GM11168 (cell line): Measurements from ENCODE around the gene NCOR2.

Experiments
- in situ Hi-C: fragments of 300-500 bp; cut with MboI; formaldehyde crosslinking; loops from one replicate; pipeline ENCODE4 v1.12.0; 2022; ENCODE audit warnings: low sequenced_read_pairs; ENCODE audit not compliant: unreplicated experiment

Gene NCOR2

GRCh38 chr12:124562018-124562795 is 5.2 kb downstream of the NCOR2 start:
- in situ Hi-C loops, result no loop called here

DNA sequence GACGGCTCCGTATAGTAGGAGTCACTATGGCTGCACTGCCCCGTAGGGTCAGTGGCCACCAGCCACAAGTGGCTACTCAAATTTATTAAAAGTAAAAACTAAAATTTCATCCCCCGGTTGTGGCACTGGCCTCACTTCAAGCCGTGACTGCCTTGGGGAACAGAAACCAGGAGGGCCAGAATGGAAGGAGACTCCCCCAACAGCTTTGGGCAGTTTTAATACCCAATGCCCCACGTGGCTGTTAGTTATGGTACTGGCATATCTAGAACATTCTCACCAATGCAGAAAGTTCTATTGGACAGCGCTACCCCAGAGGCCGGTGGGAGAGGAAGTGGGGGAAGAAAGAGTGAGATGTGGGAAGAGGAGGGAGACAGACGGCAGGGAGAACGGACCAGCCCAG is 6.2 kb downstream of the NCOR2 start:
- in situ Hi-C loops, result no loop called here

DNA sequence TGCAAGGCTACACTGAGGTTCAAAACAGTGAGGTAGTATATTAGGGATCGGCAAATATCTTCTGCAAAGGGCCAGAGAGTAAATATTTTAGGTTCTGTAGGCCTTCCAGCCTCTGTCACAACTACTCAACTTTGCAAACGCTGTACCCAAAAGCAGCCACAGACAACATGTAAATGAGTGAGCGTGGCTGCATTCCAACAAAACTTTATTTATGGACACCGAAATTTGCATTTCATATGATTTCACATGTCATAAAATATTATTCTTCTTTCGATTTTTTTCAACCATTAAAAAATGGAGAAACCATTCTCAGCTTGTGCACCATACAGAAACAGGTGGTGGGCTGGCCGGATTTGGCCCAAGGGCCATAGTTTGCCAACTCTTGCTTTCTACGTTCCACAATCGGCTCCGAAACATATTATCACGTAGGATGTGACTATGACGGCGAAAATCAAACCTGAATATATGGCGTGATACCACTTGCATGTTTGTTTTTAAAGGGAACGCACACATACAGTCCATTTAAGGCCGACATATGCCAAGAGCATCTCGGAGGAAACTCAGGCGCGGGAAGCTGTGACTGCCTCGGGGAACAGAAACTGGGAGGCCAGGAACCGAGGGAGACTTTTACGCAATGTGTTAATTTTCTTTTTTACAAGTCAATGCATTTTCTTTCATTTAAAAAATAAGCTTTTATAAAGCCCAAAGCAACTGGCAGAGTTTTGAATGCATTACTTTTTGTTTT is 7.1 kb downstream of the NCOR2 start:
- in situ Hi-C loops, result no loop called here

GRCh38 chr12:124559182-124560017 is 8.0 kb downstream of the NCOR2 start:
- in situ Hi-C loops, result no loop called here

DNA sequence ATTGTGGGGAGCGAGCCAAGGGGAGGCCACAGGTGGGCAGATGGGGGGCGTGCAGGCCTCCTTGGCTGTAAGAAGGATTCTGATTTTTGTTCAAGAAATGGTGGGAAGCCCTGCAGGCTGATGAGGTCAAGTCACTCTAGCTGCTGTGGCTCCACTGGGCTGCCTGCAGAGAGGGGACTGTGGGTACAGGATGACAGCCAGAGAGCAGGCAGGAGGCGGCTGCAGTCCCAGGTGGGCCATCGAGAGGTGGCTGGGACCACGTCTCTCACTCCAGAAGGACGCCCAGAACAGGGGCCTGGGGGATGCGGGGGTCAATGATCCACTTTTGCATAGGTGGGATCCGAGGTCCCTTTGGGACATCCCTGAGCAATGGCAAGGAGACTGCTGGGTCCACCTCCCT is 9.1 kb downstream of the NCOR2 start:
- in situ Hi-C loops, result no loop called here

DNA sequence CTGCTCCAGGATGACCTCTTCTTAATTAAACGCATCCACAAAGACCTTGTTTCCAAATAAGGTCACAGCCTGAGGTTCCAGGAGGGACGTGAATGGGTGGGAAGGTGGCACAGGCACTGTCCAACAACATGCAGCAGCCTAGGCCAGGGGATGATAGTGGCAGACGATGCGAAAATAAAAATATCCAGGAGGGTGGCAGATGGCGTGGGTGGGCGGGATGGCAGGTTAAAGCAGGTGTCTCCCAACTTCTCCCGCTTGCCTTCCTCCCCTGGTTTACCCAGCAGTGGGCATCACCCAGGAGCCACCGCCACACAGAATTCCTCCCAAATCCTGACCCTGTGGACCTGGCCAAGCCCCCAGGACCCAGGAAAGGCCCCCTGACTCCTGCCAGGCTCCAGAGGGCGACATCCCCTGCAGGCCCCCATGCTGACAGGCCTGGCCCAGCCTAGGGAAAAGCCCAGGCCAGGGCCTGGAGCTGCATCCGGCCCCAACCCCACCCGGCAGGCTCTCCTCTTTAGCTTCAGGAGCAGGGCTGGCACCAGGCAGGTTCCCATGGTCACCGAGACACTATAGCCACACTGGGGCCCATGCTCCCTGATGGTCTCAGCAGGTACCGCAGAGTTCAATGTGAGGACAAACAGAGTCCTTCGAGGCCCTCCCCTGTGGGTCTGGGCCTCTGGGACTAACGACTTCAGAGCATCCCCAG is 9.7 kb downstream of the NCOR2 start:
- in situ Hi-C loops, result no loop called here

GRCh38 chr12:124556896-124557501 is 10.4 kb downstream of the NCOR2 start:
- in situ Hi-C loops, result no loop called here

DNA sequence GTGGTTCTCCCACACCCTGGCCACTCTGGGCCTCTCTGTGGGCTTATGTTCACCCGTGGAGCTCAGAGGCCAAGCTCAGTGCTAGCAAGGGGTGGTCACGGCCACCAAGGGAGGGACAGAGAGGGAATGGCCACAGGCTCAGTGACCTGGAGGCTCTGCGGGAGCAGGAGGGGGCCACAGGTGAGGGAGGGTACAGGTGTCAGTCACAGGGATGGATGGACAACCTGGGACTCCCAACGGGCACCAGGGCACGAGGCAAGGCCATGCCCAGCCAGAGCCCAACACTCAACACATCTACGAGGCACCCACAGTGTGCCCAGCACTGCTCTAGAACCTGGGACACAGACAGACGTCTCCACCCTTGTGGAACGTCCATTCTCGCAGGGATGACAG is 11.3 kb downstream of the NCOR2 start:
- in situ Hi-C loops, result no loop called here

GRCh38 chr12:124555168-124556073 is 12.0 kb downstream of the NCOR2 start:
- in situ Hi-C loops, result no loop called here

GRCh38 chr12:124554429-124555029 is 12.9 kb downstream of the NCOR2 start:
- in situ Hi-C loops, result no loop called here

- in situ Hi-C loops, result no loop called here
Measured at GRCh38 chr12:124553862-124554428, 13.5 kb downstream of the NCOR2 start.

- in situ Hi-C loops, result no loop called here
Measured at GRCh38 chr12:124551268-124552144, 15.9 kb downstream of the NCOR2 start.

DNA sequence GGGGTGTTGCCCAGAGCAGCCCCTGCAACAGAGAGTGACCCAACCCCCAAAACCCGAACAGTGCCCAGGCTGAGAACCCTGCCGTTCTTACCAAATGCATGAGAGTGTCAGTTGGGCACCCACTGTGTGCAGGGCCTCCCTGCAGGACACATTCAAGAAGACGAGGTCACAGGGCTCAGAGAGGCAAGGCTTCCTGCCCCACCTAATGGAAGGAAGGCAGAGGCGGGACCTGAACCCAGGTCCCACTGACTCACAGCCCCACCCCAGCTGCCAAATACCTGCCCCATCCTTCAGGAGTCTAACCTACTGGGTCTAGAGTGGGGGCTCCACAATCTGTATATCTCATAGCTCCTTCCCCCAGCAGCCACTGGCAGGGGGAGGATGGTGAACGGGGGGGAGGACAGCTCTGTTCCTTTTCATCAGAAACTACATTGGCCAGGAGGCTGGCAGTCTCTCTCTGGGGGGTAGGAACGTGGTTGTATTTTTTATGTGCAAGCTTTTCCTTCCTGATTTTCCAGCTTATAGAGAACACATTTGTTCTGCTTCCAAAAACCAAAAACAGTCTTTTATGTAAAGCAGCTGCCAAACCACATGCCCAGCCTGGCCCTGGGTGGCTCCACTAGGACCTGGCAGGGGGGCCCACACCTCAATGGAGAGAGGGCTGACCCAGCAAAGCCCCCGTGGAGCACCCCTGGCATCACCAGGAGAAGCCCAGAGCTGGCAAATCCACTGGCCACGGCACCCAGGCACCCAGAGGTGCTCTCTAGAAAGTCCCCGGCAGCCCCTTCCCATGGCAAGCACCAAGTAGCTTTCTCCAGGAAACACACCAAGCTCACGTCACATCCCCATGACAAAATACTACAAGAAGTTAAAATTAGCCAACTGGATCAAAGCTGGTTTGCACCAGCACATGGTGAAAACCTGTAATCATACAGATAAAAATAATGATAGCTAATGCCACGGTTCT is 17.0 kb downstream of the NCOR2 start:
- in situ Hi-C loops, result no loop called here

GRCh38 chr12:124549629-124550028 is 17.8 kb downstream of the NCOR2 start:
- in situ Hi-C loops, result no loop called here

GRCh38 chr12:124548854-124549378 is 18.5 kb downstream of the NCOR2 start:
- in situ Hi-C loops, result no loop called here

- in situ Hi-C loops, result no loop called here
Measured at GRCh38 chr12:124547626-124548025, 19.8 kb downstream of the NCOR2 start.
